Activated CD4-positive, alpha-beta T cell treated with anti-CD3 and anti-CD28 coated beads for 24 hours (primary cell): ENCODE data around the gene RPS6KB2.

Experiments
- DNase-seq, 2 donors: peaks; one replicate each; pipeline ENCODE4 v3.0.0-alpha.2; 2020; ENCODE audit warnings: low read depth in 2 of 2

Gene RPS6KB2

GRCh38 chr11:67429722-67430121 is 1.4 kb downstream of the RPS6KB2 start:
- DNase-seq: no peak

GRCh38 chr11:67431346-67432249 is 3.3 kb downstream of the RPS6KB2 start:
- DNase-seq: no peak

- no peak for DNase-seq
These were observed 4.5 kb downstream of the RPS6KB2 start for GRCh38 chr11:67432655-67433349.

GRCh38 chr11:67433536-67434394 is 5.5 kb downstream of the RPS6KB2 start:
- DNase-seq: no peak

GRCh38 chr11:67434395-67434881 is 6.1 kb downstream of the RPS6KB2 start:
- no peak for DNase-seq

GRCh38 chr11:67435031-67435726 is 6.9 kb downstream of the RPS6KB2 start:
- DNase-seq: no peak

- DNase-seq: no peak
These were observed 7.6 kb downstream of the RPS6KB2 start for GRCh38 chr11:67435727-67436458.

GRCh38 chr11:67436459-67437081 is 8.3 kb downstream of the RPS6KB2 start:
- DNase-seq: peak; percentile 71 to 79

GRCh38 chr11:67437082-67437808 is 9.0 kb downstream of the RPS6KB2 start, which contains the start of gene PTPRCAP:
TSS of gene PTPRCAP (minus strand) at chr11:67437682. CDS start at chr11:67437619, 63 bp downstream.
- DNase-seq: peak; percentile 55 to 71

- no peak for DNase-seq
These were observed 9.5 kb downstream of the RPS6KB2 start for GRCh38 chr11:67437809-67438157.

- DNase-seq: peak; percentile 61 to 78
These were observed 10.0 kb downstream of the RPS6KB2 start for GRCh38 chr11:67438158-67438902.

- DNase-seq: no peak
These were observed 11.3 kb downstream of the RPS6KB2 start for GRCh38 chr11:67439321-67440228.

- DNase-seq: no peak
These were observed 12.2 kb downstream of the RPS6KB2 start for GRCh38 chr11:67440229-67441097.

- no peak for DNase-seq
These were observed 12.8 kb downstream of the RPS6KB2 start for GRCh38 chr11:67441098-67441563.

- DNase-seq: no peak
These were observed 13.5 kb downstream of the RPS6KB2 start for GRCh38 chr11:67441731-67442351.
